HCT116 (cell line): ENCODE data around the gene R3HDM1. TPM values are rescaled to one million over a fixed set of nuclear protein-coding genes. Genes with fewer than 3 reads are reported as not detected.

Source experiments
- ATAC-seq: fragments of 200-7000 bp; cut with Tn5 transposase; 2 replicates; pipeline ENCODE4 v1.9.1; 2020; ENCODE audit warnings: mild to moderate bottlenecking, moderate library complexity
- Bru-seq: library from RNA; stranded (reverse); fragments of 400-500 nt; gene quantifications from one replicate; lab custom pipeline; 2021; lab: Mats Ljungman, UMichigan
- BruChase-seq, 2 experiments: library from RNA; stranded (reverse); fragments of 400-500 nt; gene quantifications; one replicate each; lab custom pipeline; 2021; lab: Mats Ljungman, UMichigan
- BruUV-seq: library from RNA; stranded (reverse); fragments of 400-500 nt; replicated peaks from 2 replicates; lab custom pipeline; 2021; lab: Mats Ljungman, UMichigan
- CTCF ChIA-PET: fragments of 300-600 bp; sonication (Branson Sonifier 250); formaldehyde crosslinking; loops from one replicate; lab custom pipeline; 2021; ENCODE audit warnings: antibody characterized with exemption; lab: Charles Lee
- POLR2A ChIA-PET: fragments of 300-600, 350-600 bp; sonication (Branson Sonifier 250); formaldehyde crosslinking; loops from one replicate; lab custom pipeline; 2021; ENCODE audit warnings: antibody characterized with exemption; lab: Charles Lee
- RAD21 ChIA-PET, 2 experiments: fragments of 300-600 bp; sonication (Branson Sonifier 250); formaldehyde crosslinking; loops; one replicate each; lab custom pipeline; 2023; ENCODE audit warnings: low total read pairs in 2 of 2; ENCODE audit not compliant: uncharacterized antibody in 2 of 2, unreplicated experiment in 2 of 2, low non-redundant PET in 1 of 2; lab: Charles Lee
- DNase-seq: peaks from one replicate; pipeline ENCODE4 v3.0.0-alpha.2; 2010; ENCODE audit warnings: low read depth, low spot score
- H2AFZ ChIP-seq: fragments of 200-600 bp; shearing (Covaris generic), sonication (generic); 2 replicates; pipeline ENCODE4 v1.6.1; 2017; ENCODE audit warnings: low read depth, mixed run types, mixed read lengths, antibody characterized with exemption, low read length; ENCODE audit not compliant: poor library complexity, severe bottlenecking
- H3K27ac ChIP-seq: 2 replicates; pipeline ENCODE4 v1.5.1; 2012; ENCODE audit warnings: low read depth, low read length
- H3K27me3 ChIP-seq: fragments of 200-600 bp; sonication (generic); 2 replicates; pipeline ENCODE4 v1.6.1; 2016; ENCODE audit warnings: mixed run types, low read length, mixed read lengths; ENCODE audit not compliant: insufficient read depth
- H3K36me3 ChIP-seq, 2 experiments: fragments of 200-500 bp in 1 of 2; fragments of 200-600 bp in 1 of 2; sonication (Bioruptor generic) in 1 of 2; sonication (generic) in 1 of 2; 2 replicates each; pipeline versions ENCODE4 v1.5.1 to v1.6.1; 2014 to 2016; ENCODE audit warnings: low read length in 2 of 2, inconsistent platforms in 1 of 2, mixed read lengths in 1 of 2, mixed run types in 1 of 2; ENCODE audit not compliant: insufficient read depth in 2 of 2, control insufficient read depth in 1 of 2
- H3K4me1 ChIP-seq, 2 experiments: fragments of 200-600 bp in 1 of 2; sonication (generic) in 1 of 2; 2 replicates each; pipeline versions ENCODE4 v1.5.1 to v1.6.1; 2012 to 2017; ENCODE audit warnings: low read length in 2 of 2, inconsistent platforms in 1 of 2, mild to moderate bottlenecking in 1 of 2, mixed read lengths in 1 of 2, mixed run types in 1 of 2, moderate library complexity in 1 of 2; ENCODE audit not compliant: insufficient read depth in 2 of 2, control insufficient read depth in 1 of 2
- H3K4me2 ChIP-seq: fragments of 200-600 bp; sonication (generic); 2 replicates; pipeline ENCODE4 v1.6.1; 2017; ENCODE audit warnings: mixed run types, low read length, mixed read lengths
- H3K4me3 ChIP-seq, 2 experiments: fragments of 200-600 bp in 1 of 2; sonication (generic) in 1 of 2; replicated peaks in 1 of 2; 2 replicates each; pipeline ENCODE4 v1.5.1; 2011 to 2016; ENCODE audit warnings: low read length in 2 of 2, control low read depth in 1 of 2, low read depth in 1 of 2, mild to moderate bottlenecking in 1 of 2, mixed read lengths in 1 of 2, mixed run types in 1 of 2
- H3K79me2 ChIP-seq: fragments of 200-600 bp; sonication (generic); 2 replicates; pipeline ENCODE4 v1.6.1; 2017; ENCODE audit warnings: mild to moderate bottlenecking, mixed run types, low read length, moderate library complexity, mixed read lengths; ENCODE audit not compliant: insufficient read depth
- H3K9ac ChIP-seq: fragments of 200-600 bp; sonication (generic); 2 replicates; pipeline ENCODE4 v1.6.1; 2016; ENCODE audit warnings: low read length, mixed read lengths
- H3K9me2 ChIP-seq: fragments of 200-600 bp; sonication (generic), shearing (Covaris generic); 2 replicates; pipeline ENCODE4 v1.6.1; 2017; ENCODE audit warnings: mixed run types, mild to moderate bottlenecking, moderate library complexity; ENCODE audit not compliant: insufficient read depth
- H3K9me3 ChIP-seq, 2 experiments: fragments of 200-500 bp in 1 of 2; fragments of 200-600 bp in 1 of 2; sonication (Bioruptor generic) in 1 of 2; sonication (generic) in 1 of 2; 2 replicates each; pipeline ENCODE4 v1.6.1; 2014 to 2017; ENCODE audit warnings: low read length in 2 of 2, mixed read lengths in 2 of 2, inconsistent platforms in 1 of 2, low read depth in 1 of 2, mild to moderate bottlenecking in 1 of 2, mixed run types in 1 of 2, moderate library complexity in 1 of 2; ENCODE audit not compliant: control insufficient read depth in 1 of 2, insufficient read depth in 1 of 2
- H4K20me1 ChIP-seq: fragments of 200-600 bp; sonication (generic), shearing (Covaris generic); 2 replicates; pipeline ENCODE4 v1.6.1; 2017; ENCODE audit warnings: mixed run types, mild to moderate bottlenecking, moderate library complexity; ENCODE audit not compliant: insufficient read depth
- ATF3 ChIP-seq: IDR thresholded peaks from 2 replicates; pipeline ENCODE4 v1.6.1; 2012
- CEBPB ChIP-seq: IDR thresholded peaks from 2 replicates; pipeline ENCODE4 v1.6.1; 2012; ENCODE audit warnings: low read depth
- CTCF ChIP-seq, 3 experiments: fragments of 200-600 bp in 1 of 3; sonication (generic) in 1 of 3; IDR thresholded peaks in 2 of 3; conservative IDR thresholded peaks in 1 of 3; 2 replicates each; pipeline ENCODE4 v1.5.1; 2012 to 2017; ENCODE audit warnings: low read depth in 2 of 3, low read length in 2 of 3, antibody characterized with exemption in 1 of 3, borderline replicate concordance in 1 of 3, control low read depth in 1 of 3, mild to moderate bottlenecking in 1 of 3, mixed read lengths in 1 of 3, mixed run types in 1 of 3, moderate library complexity in 1 of 3; ENCODE audit not compliant: insufficient read depth in 1 of 3
- EGR1 ChIP-seq: IDR thresholded peaks from 2 replicates; pipeline ENCODE4 v1.6.1; 2012; ENCODE audit warnings: low read depth
- ELF1 ChIP-seq: IDR thresholded peaks from 2 replicates; pipeline ENCODE4 v1.6.1; 2012; ENCODE audit warnings: low read depth, borderline replicate concordance
- EZH2 ChIP-seq: fragments of 200-600 bp; sonication (generic); IDR thresholded peaks from 2 replicates; pipeline ENCODE4 v1.6.1; 2017; ENCODE audit warnings: antibody characterized with exemption, mixed run types
- JUND ChIP-seq: IDR thresholded peaks from 2 replicates; pipeline ENCODE4 v1.6.1; 2012
- POLR2AphosphoS5 ChIP-seq: IDR thresholded peaks from 2 replicates; pipeline ENCODE4 v1.6.1; 2011; ENCODE audit warnings: mild to moderate bottlenecking, low read depth, low read length, moderate library complexity
- RAD21 ChIP-seq: IDR thresholded peaks from 2 replicates; pipeline ENCODE4 v1.6.1; 2012; ENCODE audit warnings: low read depth, mild to moderate bottlenecking
- SIN3A ChIP-seq: IDR thresholded peaks from 2 replicates; pipeline ENCODE4 v1.6.1; 2012; ENCODE audit warnings: low read depth
- SP1 ChIP-seq: IDR thresholded peaks from 2 replicates; pipeline ENCODE4 v1.6.1; 2012; ENCODE audit warnings: low read depth
- TCF7L2 ChIP-seq: IDR thresholded peaks from 2 replicates; pipeline ENCODE4 v1.7.0; 2011; ENCODE audit warnings: borderline replicate concordance, inconsistent platforms; ENCODE audit not compliant: insufficient read depth, insufficient read length; ENCODE audit errors: extremely low read depth
- YY1 ChIP-seq: IDR thresholded peaks from 2 replicates; pipeline ENCODE4 v1.6.1; 2011; ENCODE audit warnings: low read length, low read depth, moderate library complexity, mild to moderate bottlenecking; ENCODE audit not compliant: insufficient replicate concordance; ENCODE audit errors: extremely low read depth
- ZNF274 ChIP-seq: fragments of 200-500 bp; sonication (Bioruptor generic); IDR thresholded peaks from 2 replicates; pipeline ENCODE4 v1.6.1; 2014; ENCODE audit warnings: mild to moderate bottlenecking, low read depth, low read length, inconsistent platforms
- intact Hi-C: fragments of 100-400 bp; cut with micrococcal nuclease; formaldehyde crosslinking; loops from 2 replicates; pipeline ENCODE4 v1.10.0; 2022
- long read RNA-seq: library from polyadenylated mRNA; unstranded; transcript quantifications from one replicate; pipeline ENCODE4 v2.0.0, GENCODE V29; 2021; ENCODE audit not compliant: unreplicated experiment
- polyA plus RNA-seq: library from polyadenylated mRNA; unstranded; fragments of >200 nt; gene quantifications from 2 replicates; pipeline ENCODE4 v1.2.1, GENCODE V29; 2012; ENCODE audit warnings: missing spikeins
- total RNA-seq: library from RNA; stranded (reverse); gene quantifications from one replicate; pipeline ENCODE4 v1.2.1, GENCODE V29; 2021; ENCODE audit not compliant: unreplicated experiment
- TF ChIP-seq, protein P1 (sequence below): IDR thresholded peaks from 2 replicates; pipeline ENCODE4 v1.6.1; 2011; ENCODE audit warnings: mild to moderate bottlenecking, low read length, moderate library complexity; ENCODE audit not compliant: insufficient replicate concordance; ENCODE audit errors: extremely low read depth
- TF ChIP-seq, protein P2 (sequence below): IDR thresholded peaks from 2 replicates; pipeline ENCODE4 v1.6.1; 2012

The R3HDM1 gene
- 43.1 TPM for total RNA-seq
- 27.2 and 33.8 TPM in 2 replicates for polyA plus RNA-seq
- Bru-seq, nascent RNA = percentile 83 among the genes with signal in this experiment
- percentile 70 among the genes with signal in this experiment for BruChase-seq, experiment 1, labeled RNA remaining after a 6-hour chase
- percentile 75 among the genes with signal in this experiment for BruChase-seq, experiment 2, labeled RNA remaining after a 2-hour chase
- long read RNA-seq, full-length matches to known transcripts = 1 of 57 reads
- long read RNA-seq, partial matches to known transcripts = 43 of 57 reads
- long read RNA-seq, other reads (novel, unspliced or antisense) = 13 of 57 reads

DNA sequence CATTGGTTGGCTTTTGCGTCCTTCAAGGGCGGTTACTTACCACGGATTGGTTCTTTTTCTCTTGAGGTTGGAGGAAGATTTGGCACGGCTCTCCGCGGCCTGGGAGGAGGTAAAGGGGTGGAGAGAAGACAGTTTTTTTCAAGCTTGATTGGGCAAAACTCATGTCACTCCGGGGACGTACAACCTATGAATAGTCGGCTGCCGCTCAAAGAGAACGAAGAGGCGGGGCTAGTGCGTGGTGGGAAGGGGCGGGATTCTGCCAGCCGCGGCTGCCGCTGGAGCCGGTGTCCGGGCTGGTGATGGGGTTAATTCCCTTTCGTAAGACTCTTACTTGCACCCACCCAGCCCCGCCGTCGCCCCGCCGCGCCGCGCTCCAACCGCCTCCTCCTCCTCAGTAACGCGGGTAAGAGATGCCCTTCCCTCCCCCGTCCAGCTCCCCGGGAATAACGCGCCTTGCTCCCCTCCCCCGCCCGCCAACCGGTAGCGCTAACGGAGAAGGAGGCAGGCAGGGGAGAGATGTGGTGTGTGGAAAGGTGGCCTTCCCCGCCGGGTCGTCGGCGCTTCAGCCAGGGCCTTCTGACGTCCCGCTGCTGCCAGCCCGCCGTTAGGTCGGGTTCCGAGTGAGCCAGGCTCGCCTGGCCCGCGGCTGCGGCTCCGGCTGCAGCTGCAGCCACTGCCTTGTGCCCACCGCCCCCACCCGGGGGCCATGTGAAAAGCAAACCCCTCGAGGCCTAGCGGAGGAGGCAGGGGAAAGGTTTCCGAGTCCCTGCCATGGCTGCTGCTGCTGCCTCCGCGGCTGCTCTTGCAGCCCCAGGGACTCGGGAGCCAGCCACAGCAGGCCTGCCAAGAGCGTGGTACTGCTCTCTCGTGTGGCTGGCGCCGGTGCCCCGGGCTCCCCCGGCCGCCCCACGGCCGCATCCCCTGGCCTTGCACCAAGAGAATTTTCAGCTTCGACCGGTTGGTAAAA lies at the start of gene R3HDM1:
TSS of gene R3HDM1 (plus strand) at position 254 of the 967 bp plus-strand sequence. CDS start 73,362 bp downstream, outside the sequence.
- H3K36me3 ChIP-seq = no peaks in the 10 kb centered on the region
- peaks cover 7 to 24% of the 10 kb centered on the region in 2 experiments for H3K4me1 ChIP-seq
- ATAC-seq (peak; percentile 85), DNase-seq (peak; percentile 100)
- peaks cover 86% of the 10 kb centered on the region for H3K79me2 ChIP-seq
- peaks cover 4% of the 10 kb centered on the region; the same call in 1 of the 2 replicates for H4K20me1 ChIP-seq
- peak within 1 kb of the TSS; percentile 83 for H3K4me2 ChIP-seq
- no peaks in the 10 kb centered on the region for H3K9me3 ChIP-seq
- peak within 1 kb of the TSS; percentile 71 for H3K27ac ChIP-seq
- H2AFZ ChIP-seq = peak within 1 kb of the TSS; percentile 43
- H3K4me3 ChIP-seq = peak within 1 kb of the TSS; percentile 80 to 89
- intact Hi-C loops = loop anchor here (5.0 kb wide), 1 partner anchor 479 kb away; the partner anchor contains the start of gene RAB3GAP1
- no peaks in the 10 kb centered on the region for H3K9me2 ChIP-seq
- CTCF ChIA-PET = interaction anchor here (0.7 to 1.3 kb wide), 4 partner anchors 9 to 365 kb away, joined by 4 to 5 read pairs (median 4); no protein-coding TSS in a partner anchor
- RAD21 ChIA-PET = interaction anchor here in 1 of 2 experiments (1.0 kb wide), 1 partner anchor 9 kb away, joined by 4 read pairs; no protein-coding TSS in a partner anchor
- H3K27me3 ChIP-seq = no peaks in the 10 kb centered on the region
- peak within 1 kb of the TSS; percentile 89 for H3K9ac ChIP-seq
- no TSS peak for BruUV-seq
- POLR2A ChIA-PET = interaction anchor here (0.6 to 1.3 kb wide), 4 partner anchors 9 to 270 kb away, joined by 3 to 17 read pairs (median 4); no protein-coding TSS in a partner anchor
- TF ChIP-seq SP1 (peak; percentile 93), RAD21 (peak; percentile 48), SIN3A (no peak), ELF1 (no peak), EGR1 (peak; percentile 51; the same call in 1 of the 2 replicates), CEBPB (no peak), TCF7L2 (no peak), CTCF (IDR thresholded peaks at IDR 0.05 in 2 of 3, conservative IDR thresholded peaks at IDR 0.05 in 1 of 3; ENCODE audit: borderline replicate concordance in 1 of 3, insufficient read depth in 1 of 3, low read depth in 2 of 3, low read length in 2 of 3) (no peak), JUND (no peak), YY1 (no peak), EZH2 (no peak), POLR2AphosphoS5 (peak; percentile 74), ATF3 (no peak), ZNF274 (no peak)
- TF ChIP-seq, protein P1, sequence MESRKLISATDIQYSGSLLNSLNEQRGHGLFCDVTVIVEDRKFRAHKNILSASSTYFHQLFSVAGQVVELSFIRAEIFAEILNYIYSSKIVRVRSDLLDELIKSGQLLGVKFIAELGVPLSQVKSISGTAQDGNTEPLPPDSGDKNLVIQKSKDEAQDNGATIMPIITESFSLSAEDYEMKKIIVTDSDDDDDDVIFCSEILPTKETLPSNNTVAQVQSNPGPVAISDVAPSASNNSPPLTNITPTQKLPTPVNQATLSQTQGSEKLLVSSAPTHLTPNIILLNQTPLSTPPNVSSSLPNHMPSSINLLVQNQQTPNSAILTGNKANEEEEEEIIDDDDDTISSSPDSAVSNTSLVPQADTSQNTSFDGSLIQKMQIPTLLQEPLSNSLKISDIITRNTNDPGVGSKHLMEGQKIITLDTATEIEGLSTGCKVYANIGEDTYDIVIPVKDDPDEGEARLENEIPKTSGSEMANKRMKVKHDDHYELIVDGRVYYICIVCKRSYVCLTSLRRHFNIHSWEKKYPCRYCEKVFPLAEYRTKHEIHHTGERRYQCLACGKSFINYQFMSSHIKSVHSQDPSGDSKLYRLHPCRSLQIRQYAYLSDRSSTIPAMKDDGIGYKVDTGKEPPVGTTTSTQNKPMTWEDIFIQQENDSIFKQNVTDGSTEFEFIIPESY = no peak
- TF ChIP-seq, protein P2, sequence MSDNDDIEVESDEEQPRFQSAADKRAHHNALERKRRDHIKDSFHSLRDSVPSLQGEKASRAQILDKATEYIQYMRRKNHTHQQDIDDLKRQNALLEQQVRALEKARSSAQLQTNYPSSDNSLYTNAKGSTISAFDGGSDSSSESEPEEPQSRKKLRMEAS = no peak
